HG02884 (cell line): Measurements from ENCODE around the gene OLFM1.

Experiments
- ATAC-seq: cut with Tn5 transposase; IDR thresholded peaks from one replicate; pipeline ENCODE4 v1.9.1; 2021; ENCODE audit warnings: mild to moderate bottlenecking, moderate library complexity; ENCODE audit not compliant: unreplicated experiment

The OLFM1 gene

DNA sequence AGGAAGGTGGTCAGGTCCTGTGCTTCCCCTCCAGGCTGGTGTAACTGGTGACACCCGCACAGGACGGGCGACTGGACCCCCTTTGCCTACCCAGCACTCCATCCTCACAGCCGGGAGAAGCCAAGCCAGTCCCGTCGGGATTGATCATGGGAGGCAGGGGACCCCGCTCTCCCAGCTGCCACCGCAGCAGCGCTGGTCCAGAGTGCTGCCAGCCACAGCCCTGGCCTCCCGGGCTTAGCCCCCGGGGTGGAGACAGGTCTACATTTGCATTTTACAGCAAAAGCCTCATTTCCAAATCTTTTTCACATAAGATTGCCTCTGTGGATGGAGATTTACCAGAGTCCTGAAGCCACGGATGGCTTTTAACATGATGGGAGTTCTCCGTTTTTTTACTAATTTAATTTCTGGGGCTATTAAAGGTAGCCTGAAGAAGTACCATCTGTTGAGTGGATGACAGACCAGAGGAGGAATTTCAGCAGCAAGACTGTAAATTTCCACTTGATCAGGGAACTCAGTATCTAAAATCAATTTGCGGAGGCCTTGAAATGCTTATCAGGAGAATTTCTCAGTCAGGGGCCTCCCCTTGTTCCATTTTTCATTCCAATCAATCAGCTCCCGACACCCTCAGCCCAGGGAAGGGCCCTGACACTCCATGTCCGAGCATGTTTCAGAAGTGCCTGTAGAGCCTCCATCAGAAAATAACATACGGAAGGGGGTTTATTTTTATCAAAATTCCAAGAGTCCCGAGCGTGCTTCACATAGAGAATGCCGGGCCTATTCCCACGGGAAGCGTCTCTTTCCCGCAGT, 80.6 kb downstream of the OLFM1 start:
- ATAC-seq: no peak

GRCh38 chr9:135169709-135170226, 82.3 kb downstream of the OLFM1 start:
- ATAC-seq: no peak

DNA sequence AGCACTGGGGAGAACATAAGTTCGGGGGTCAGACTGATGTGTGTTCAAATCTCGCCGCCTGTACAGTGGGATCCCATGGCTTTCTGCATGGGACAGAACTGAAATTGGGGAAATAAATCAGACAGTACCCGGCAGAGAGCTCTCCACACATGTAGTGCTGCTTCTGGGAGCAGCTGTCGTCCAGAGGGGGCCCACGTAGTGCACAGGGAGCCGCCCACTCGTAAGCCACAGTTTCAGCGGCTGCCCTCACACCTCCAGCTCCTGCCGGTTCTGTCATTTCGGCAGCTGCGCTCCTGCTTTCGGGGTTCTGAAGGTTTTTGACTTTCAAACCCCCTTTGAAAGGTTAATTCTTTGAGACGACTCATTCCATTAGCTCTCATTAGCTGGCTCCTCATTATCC, 83.1 kb downstream of the OLFM1 start:
- ATAC-seq: no peak
